Body of pancreas (tissue), 4 donors: ENCODE data around the gene COL13A1. TPM values are rescaled to one million over a fixed set of nuclear protein-coding genes. Genes with fewer than 3 reads are reported as not detected.

Source experiments
- ATAC-seq: fragments of 150-250 bp; one replicate; pipeline ENCODE4 v1.9.1; 2016
- DNase-seq, 4 donors: peaks; one replicate each; pipeline ENCODE4 v3.0.0-alpha.2; 2019
- H3K27ac ChIP-seq, 4 donors: fragments of 200-600 bp; sonication (generic); 1 replicate in 3 of 4; 2 replicates in 1 of 4; pipeline versions ENCODE4 v1.5.1 to v1.6.1; 2016 to 2019; ENCODE audit warnings: mild to moderate bottlenecking in 1 of 4, mixed read lengths in 1 of 4, moderate library complexity in 1 of 4
- H3K27me3 ChIP-seq, 2 donors: fragments of 200-600 bp; sonication (generic); one replicate each; pipeline ENCODE4 v1.6.0; 2016; ENCODE audit warnings: mild to moderate bottlenecking in 1 of 2
- H3K36me3 ChIP-seq, 2 donors: fragments of 200-600 bp; sonication (generic); replicated peaks in 1 of 2; 2 replicates each; pipeline ENCODE4 v1.5.1; 2016; ENCODE audit warnings: low read depth in 2 of 2; ENCODE audit not compliant: insufficient read depth in 1 of 2
- H3K4me1 ChIP-seq: fragments of 200-600 bp; sonication (generic); one replicate; pipeline ENCODE4 v1.6.0; 2016
- H3K4me3 ChIP-seq, 2 donors: fragments of 200-600 bp; sonication (generic); 1 replicate in 1 of 2; 2 replicates in 1 of 2; pipeline ENCODE4 v1.5.1; 2016 to 2019
- H3K9me3 ChIP-seq, 3 donors: fragments of 200-600 bp; sonication (generic); 1 replicate in 2 of 3; 2 replicates in 1 of 3; pipeline ENCODE4 v1.5.1; 2016
- CTCF ChIP-seq, 7 experiments: fragments of 450-650 bp in 4 of 7; fragments of 200-600 bp in 3 of 7; sonication (generic) in 3 of 7; IDR thresholded peaks; one replicate each; pipeline ENCODE4 v1.5.1; 2016 to 2019; ENCODE audit warnings: antibody characterized with exemption in 7 of 7
- POLR2A ChIP-seq, 3 donors: fragments of 450-650 bp; IDR thresholded peaks; one replicate each; pipeline ENCODE4 v1.6.1; 2016; ENCODE audit warnings: antibody characterized with exemption in 3 of 3, mild to moderate bottlenecking in 2 of 3
- WGBS, 2 donors: methylation state at CpG; one replicate each; pipeline ENCODE4 v1.1.5; 2017; 5-methylcytosine and 5-hydroxymethylcytosine counted together
- intact Hi-C: fragments of 100-400 bp; cut with DNase I; formaldehyde crosslinking; loops from one replicate; pipeline ENCODE4 v1.15.1; 2023
- total RNA-seq, 2 donors: library from RNA; depleted of rRNA; stranded (reverse); fragments of >200 nt; gene quantifications; one replicate each; pipeline ENCODE4 v1.1.0, GENCODE V29; 2016

Gene COL13A1
- total RNA-seq, 2 donors from 2014 or later: 2.3 TPM; not detected in 1

DNA sequence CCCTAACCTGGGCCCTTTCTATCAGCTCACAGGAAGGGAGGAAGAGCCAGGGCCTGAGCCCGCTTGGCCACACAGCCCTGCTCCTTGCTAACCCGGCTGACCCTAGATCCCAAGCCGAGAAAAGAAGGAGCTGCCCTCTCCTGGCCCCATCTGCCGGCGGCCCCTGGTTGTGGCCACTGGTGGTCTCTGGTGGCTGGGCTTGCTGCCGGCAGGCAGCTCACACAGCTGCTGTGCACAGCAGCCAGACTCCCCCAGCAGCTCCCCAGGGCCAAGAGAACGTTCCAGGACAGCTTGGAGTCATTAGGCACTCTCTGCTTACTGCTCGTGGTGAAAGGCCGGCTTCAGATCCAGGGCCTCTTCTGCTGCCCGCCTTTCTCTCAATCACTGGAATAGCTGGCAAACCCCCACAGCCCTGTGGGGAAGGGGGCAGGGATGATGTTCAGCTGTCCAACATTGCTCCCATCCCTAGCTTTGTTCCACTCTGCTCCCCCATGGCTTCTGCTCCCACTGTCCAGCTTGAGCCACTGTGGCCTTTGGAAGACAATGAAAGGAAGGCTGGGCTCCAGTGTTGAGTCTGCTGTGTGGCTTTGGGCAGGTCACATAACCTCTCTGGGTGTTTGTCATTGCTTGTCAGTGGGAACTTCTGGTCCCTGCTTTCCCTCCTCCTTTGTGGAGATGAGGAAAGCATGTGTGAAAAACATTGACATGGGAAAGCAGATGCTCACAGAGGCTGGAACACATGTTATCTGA, 35.4 kb upstream of the COL13A1 start:
- TF ChIP-seq POLR2A (IDR thresholded peaks at IDR 0.05): no peak
- no peak for TF ChIP-seq CTCF (IDR thresholded peaks at IDR 0.05)
- ATAC-seq: no peak
- H3K27ac ChIP-seq: no peak overlapping the region

DNA sequence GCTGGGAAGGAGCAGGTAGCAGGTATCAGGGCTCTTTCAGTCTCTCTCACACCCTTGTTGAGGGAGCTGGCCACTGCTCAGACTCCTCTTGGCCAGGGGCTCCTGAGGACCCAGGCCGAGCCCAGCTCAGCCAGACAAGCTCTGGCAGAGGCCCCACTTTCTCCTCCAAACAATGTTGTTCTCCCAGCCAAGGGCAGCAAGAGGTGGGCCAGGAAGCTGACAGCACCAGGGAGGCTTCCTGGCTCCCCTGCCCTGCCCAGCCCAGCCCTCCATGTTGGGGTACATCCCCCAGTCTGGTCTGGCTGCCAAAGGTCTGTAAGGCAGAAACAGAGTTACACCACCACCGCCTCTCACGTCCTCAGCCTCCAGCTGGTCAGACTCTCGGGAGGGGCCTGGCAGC, 33.9 kb upstream of the COL13A1 start:
- 20 to 58% methylated on average over 1 to 4 of the region's 4 CpGs for WGBS, 2 donors
- Histone ChIP-seq H3K9me3 (no peaks in the 10 kb centered on the region), H3K36me3 (no peaks in the 10 kb centered on the region), H3K27me3 (no peaks in the 10 kb centered on the region), H3K4me3 (no peak overlapping the region), H3K27ac (no peak overlapping the region), H3K4me1 (peaks cover 13% of the 10 kb centered on the region)
- ATAC-seq (no peak), DNase-seq (no peak)
- intact Hi-C loops: no loop called here
- TF ChIP-seq POLR2A (IDR thresholded peaks at IDR 0.05): no peak
- no peak for TF ChIP-seq CTCF (IDR thresholded peaks at IDR 0.05)

More for the DNA sequence above, 35.4 kb upstream of the COL13A1 start:
- DNase-seq: no peak
- no peak overlapping the region for H3K4me3 ChIP-seq
- intact Hi-C loops: no loop called here
- H3K36me3 ChIP-seq: no peaks in the 10 kb centered on the region
- H3K9me3 ChIP-seq: no peaks in the 10 kb centered on the region
- H3K27me3 ChIP-seq: no peaks in the 10 kb centered on the region
- 70 to 80% methylated on average over 4 to 10 of the region's 10 CpGs for WGBS, 2 donors
- peaks cover 13% of the 10 kb centered on the region for H3K4me1 ChIP-seq

GRCh38 chr10:69768386-69768785, 33.3 kb upstream of the COL13A1 start:
- H3K36me3 ChIP-seq: no peaks in the 10 kb centered on the region
- ATAC-seq: no peak
- H3K4me3 ChIP-seq: no peak overlapping the region
- H3K27ac ChIP-seq: peak overlapping the region in 1 of 4 donors; percentile 66
- H3K4me1 ChIP-seq: peaks cover 13% of the 10 kb centered on the region
- no peaks in the 10 kb centered on the region for H3K27me3 ChIP-seq
- no peak for DNase-seq
- intact Hi-C loops: no loop called here
- 61 to 69% methylated on average over 5 of the region's 5 CpGs for WGBS, 2 donors
- TF ChIP-seq POLR2A (IDR thresholded peaks at IDR 0.05) (no peak), CTCF (IDR thresholded peaks at IDR 0.05) (no peak)
- no peaks in the 10 kb centered on the region for H3K9me3 ChIP-seq

DNA sequence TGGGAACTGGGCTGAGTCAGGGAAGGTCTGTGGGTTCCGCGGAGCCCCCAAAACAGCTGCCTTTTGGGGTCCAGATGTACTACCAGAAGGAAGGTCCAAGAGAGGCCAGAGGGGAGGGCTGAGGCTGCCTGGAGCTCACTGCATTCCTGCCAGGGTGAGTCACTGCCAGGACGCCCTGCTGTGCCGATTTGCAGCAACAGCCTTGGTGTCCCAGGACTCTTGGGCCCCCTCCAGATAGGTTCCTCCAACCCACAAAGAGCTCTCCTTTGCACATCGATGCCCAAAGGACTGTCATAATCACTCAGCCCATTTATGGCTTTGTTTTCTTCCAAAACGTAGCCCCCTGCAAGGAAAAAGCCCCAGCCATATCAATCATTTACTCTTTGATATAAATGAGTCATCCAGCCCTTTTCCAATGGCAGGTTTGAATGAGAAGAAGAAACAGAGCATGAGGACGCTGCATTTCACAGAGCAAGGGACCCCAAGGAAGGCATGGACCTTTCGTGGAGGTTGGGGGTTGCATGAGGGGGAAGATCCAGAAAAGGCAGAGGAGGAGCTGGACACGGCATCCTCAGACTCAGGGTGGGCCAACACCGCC, 32.2 kb upstream of the COL13A1 start:
- Histone ChIP-seq H3K27me3 (no peaks in the 10 kb centered on the region), H3K4me3 (no peak overlapping the region), H3K27ac (peak overlapping the region in 3 of 4 donors; percentile 40 to 66 (median 66)), H3K36me3 (no peaks in the 10 kb centered on the region), H3K9me3 (no peaks in the 10 kb centered on the region), H3K4me1 (peaks cover 13% of the 10 kb centered on the region)
- TF ChIP-seq CTCF (IDR thresholded peaks at IDR 0.05) (no peak), POLR2A (IDR thresholded peaks at IDR 0.05) (no peak)
- DNase-seq (peak; percentile 44 to 70 (median 61)), ATAC-seq (peak; percentile 84)
- WGBS, 2 donors: 37 to 45% methylated on average over 8 to 10 of the region's 10 CpGs
- intact Hi-C loops: no loop called here
